GM19324 (cell line): ENCODE measurements around the gene SERPINA1.
"Not testable (repeated sequence)": the region's sequence is repeated elsewhere in the genome, so short reads cannot be mapped to it uniquely, and the experiment has no call there.

Source experiments
- ATAC-seq: cut with Tn5 transposase; IDR thresholded peaks from one replicate; pipeline ENCODE4 v1.9.1; 2021; ENCODE audit warnings: mild to moderate bottlenecking, moderate library complexity; ENCODE audit not compliant: unreplicated experiment, low FRiP score

SERPINA1 gene

DNA sequence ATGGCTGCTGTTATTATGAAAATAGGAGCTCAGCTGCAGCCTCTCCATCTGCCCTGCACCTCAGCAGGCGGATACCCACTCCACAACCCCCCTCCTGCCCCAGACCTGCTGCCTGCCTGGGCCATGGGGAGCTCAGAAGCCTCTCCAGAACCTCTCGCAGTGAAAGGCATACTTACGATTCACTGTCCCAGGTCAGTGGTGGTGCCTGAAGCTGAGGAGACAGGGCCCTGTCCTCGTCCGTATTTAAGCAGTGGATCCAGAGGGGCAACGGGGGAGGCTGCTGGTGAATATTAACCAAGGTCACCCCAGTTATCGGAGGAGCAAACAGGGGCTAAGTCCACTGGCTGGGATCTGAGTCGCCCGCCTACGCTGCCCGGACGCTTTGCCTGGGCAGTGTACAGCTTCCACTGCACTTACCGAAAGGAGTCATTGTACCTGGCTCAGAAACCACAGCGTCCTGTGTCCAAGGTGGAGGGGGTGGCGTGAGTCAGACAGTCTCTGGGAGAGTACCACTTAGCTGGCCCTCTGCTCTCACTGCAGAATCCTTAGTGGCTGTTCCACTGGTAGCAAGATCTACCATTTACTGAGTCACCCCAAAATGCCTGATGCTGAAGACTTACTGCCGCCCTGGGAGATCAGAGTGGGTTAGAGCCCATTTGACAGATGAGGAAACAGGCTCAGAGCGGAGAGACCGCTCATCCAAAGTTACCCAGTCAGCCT is at the start of gene SERPINA1:
TSS of gene SERPINA1 (minus strand) at position 219 of the 720 bp plus-strand sequence. CDS start 5,365 bp downstream, outside the sequence.
- ATAC-seq, result no peak

DNA sequence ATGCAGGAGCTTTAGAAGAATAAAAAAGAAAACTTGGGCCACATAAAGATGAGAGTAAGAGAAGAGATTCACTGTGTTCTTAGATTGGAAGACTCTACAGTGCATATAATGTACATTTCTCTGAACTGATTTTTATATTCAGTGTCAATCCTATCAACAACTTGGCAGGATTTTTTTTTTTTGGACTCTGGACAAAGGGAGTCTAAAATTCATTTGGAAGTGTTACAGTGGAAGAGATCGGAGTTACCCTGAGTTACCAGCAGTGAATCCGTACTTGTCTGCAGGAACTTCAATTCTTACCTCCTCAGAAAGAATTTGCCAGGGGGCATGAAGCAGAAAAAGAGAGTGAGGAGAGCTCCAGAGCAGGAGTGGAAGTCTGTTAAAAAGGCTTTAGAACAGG is 40.2 kb upstream of the SERPINA1 start:
- ATAC-seq, result no peak

DNA sequence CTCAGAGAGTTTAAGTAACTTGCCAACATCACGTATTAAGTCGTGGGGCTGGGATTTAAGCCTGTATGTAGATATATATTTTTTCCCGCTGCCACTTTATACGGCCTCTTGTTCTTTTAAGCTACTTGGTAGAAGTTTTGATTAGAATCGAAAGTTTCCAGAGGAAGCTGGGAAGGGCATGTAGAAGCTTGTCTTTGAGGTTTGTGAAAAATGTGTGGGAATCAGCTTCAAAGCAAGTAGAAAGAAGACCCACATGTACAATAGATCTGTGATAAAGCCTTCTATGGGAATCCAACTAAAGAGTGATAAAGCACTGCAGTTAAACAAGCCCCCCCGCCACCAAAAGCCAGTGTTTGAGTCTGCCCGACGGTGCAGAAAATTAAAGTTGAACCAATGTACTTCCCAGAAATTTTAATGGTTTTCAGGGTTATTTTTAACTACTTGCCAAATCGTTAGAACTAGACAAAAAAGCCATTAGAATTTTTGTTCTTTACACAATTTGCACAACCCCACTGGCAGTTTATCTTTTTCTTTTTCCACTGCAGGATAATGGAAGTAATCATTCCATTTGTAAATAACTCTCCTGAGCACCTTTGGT is 38.7 kb upstream of the SERPINA1 start:
- ATAC-seq, result no peak

DNA sequence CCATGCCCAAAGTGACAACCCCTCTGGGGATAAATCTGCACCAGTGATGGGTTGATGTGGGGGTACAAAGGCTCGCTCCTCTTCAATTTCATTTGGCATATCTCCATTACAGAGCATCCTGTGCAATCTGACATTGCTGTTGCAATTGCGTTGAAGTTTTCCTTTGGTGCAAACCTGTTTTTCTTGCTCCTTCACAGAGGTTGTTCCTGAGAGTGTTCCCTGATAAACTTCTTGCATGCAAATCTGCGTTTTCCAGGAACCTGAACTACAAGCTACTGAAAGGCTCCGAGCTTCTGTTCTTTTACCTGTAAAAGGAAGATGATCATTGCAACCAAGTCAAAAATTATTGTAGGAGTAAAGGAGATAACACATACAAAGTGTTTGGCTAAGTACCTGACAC is 38.1 kb upstream of the SERPINA1 start:
- no peak for ATAC-seq

DNA sequence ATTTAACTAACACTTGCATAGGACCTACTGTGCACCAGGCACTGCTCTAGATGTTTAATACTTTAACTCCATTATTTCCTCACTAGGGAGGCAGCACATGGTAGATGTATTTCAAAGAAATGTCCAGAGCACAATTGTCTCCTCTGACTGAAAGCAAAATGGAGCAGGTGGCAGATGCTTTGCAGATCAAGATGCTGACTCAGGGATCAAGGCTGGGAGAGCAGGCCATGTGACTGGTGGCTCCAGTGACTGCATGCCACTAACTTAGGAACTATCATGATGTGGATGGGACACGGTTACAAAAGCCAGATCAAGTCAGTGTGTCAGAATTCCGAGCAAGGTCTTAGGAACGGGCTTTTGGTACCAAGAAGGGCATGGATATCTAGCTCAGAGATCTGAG is 36.0 kb upstream of the SERPINA1 start:
- no peak for ATAC-seq

DNA sequence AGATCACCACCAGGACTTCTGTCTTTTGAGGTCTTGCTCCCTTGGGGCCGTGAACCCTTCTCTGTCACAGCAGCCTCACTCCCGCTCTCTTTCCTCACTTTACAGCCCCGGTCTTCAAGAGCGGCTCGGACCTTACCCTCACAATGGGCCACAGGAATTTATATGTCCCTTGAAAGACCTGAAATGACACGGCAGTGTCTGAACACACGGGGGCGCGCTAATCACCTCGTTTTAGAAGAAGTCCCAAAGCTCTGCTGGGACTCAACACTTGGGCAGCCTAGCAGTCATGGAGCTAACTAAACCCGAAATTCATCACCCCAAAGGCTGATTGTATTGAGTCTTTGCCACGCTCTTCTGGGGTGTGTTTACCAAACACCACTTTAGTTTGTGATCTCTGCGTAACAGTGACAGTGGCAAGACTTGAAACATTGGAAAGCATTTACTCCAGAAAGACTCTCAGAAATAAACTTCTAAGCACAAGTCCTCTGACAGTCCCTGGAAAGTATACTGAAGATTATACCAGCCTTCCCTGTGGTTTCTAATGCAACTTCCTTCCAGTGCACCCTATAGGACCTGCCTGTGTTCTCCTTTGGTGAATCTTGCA is 35.2 kb upstream of the SERPINA1 start:
- no peak for ATAC-seq

DNA sequence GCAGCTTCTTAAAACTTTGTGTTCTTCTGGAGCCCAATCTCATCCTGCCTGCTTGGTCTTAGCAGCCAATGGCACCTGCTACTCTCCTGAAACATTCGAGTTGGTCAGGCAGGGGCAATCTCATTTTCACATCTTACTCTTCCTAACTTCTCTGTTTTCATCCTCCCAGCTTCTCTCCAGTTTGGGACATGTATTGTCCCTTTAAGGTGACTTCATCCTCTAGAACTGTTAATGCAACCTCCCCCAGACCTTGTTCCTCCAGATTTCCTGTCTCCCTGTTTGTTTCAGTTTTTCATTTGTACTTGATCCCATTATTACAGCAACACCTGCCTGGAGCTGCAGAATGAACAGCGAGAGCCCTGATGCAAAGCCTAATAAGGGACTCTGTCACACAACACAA is 32.9 kb upstream of the SERPINA1 start:
- ATAC-seq, result no peak

DNA sequence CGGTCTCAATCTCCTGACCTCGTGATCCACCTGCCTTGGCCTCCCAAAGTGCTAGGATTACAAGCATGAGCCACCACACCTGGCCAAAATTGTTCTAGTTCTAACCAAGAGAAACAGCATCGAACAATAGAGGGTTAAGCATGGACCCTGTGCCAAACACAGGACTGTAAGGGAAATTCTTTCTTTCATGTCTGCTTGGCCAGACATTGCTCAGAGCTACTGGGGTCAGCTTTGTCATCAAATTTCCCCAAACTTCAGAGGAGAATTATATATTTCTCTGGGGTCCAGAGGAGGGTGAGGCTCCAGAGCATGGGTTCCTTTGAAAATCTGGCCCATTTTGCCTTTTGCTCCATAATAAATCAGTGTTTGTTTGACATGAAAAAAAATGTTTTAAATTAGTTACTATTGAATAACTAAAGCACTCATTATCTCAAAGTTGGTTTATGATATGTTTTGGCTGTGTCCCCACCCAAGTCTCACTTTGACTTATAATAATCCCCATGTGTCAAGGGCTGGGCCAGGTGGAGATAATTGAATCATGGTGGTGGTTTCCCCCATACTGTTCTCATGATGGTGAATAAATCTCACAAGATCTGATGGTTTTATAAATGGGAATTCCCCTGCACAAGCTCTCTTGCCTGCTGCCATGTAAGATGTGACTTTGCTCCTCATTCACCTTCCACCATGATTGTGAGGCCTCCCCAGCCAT is 29.2 kb upstream of the SERPINA1 start:
- ATAC-seq, result not testable (repeated sequence)

DNA sequence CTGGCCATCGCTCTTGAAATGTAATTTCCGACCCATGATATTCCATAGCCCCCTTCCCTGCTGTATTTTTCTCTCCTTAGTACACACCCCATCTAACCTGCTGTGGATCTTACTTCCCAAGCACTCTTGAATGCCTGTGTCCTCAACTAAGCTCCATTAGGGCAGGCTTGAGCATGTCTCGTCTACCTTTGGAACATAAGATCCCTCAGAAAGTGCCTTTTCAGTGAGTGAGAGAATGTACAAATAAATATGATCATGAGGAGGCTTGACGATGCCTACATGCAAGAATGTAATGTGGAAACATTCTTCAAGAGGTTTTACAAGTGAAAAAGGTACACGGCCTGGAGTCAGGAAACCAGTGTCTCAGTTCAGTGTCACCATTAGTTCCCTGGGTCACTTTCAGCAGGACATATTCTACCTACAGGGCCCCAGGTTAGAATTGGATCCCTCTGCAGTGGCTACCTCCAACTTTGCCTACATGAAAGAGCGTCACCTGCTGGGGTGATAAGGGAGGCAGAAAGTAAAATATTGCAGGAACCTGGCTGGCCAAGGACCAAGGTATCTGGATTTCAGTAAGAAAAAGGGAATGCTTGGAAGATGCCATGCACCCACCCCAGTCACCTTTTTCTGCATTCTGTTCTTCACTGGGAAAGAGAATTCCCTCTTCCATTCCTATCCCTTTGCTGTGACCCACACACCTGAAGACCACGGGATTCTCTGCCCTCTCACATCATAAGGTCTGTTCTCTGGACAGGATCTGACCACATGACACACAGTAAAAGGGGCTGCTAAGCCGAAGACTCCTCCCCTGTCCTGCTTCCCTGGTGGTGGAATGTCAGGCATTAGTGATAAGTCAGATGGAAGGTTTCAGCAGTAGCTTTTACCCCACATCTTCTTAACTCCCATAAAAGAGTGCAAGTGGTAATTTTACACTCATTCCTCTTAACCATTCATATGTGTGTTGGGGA is 24.6 kb upstream of the SERPINA1 start:
- ATAC-seq, result no peak

DNA sequence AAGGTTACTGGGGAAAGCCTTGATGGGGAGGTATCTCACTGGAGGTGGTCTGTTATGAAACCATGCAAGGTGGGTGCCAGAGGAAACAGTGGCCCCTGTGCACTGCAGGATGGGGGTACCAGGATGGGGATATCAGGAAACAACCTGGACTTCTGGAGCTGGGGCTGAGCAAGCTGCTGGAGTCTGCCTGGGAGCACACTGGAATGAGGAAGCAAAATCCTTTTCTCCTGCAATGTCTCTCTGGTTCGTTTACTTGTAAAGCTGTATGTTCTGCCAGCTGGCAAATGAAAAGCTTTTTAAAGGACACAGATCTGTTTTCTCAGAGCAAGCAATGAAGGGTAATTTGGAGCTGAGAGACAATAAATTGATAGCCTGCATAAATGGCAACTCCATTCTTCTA is 23.2 kb upstream of the SERPINA1 start:
- no peak for ATAC-seq

DNA sequence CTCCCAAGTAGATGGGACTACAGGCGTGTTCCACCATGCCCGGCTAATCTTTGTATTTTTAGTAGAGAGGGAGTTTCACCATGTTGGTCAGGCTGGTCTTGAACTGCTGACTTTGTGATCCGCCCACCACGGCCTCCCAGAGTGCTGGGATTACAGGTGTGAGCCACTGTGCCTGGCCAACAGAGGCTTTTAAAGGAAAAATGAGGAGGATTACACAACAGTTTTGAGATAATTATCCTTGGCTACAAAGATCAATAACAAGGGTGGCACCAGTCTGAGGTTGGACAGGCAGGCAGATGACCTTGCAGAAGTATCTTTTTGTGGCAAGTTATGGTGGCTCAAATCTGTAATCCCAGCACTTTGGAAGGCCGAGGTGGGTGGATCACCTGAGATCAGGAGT is 21.0 kb upstream of the SERPINA1 start:
- not testable (repeated sequence) for ATAC-seq

DNA sequence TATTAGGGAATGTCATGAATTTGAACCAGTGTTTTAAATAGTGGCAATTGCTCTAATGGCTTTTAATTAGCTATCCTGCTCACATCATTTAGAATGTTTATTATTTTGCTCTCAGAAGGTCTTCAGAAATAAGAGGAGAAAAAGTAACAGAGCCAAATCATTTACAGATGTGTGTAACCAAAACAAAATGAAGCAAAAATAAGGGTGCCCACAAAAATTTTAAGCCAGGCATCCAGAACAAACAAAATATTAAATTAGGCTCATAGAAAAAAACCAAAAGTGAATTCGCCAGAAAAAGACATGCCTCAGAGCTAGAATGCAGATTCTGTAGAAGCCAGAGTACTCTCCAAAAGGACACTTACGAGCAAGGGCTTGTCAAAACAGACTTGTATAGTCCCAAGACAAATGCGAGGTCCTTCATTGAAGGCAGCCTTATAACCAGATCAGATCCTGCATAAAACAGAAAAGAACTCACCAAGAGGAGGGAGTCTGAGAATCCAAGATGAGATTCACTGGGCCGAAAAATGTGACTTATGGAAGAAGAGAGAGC is 20.2 kb upstream of the SERPINA1 start:
- ATAC-seq, result no peak

DNA sequence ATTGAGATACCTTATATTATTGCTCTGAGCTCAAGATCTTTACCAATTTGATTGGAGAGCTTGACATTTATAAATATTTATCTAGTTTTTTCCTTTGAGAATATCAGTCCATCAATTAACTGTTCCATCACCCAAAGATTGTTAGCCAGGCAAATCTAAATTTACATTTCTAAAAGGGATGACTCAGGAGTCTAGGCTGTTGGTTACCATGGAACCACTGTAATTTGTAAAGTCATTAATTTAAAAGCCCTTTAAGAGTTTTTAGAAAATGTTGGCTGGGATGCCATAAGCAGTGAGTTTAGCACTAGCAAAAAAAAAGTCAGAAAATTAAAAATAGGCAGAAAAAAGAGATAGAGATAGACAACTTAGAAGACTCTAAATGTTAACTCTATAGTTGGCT is 19.5 kb upstream of the SERPINA1 start:
- no peak for ATAC-seq

DNA sequence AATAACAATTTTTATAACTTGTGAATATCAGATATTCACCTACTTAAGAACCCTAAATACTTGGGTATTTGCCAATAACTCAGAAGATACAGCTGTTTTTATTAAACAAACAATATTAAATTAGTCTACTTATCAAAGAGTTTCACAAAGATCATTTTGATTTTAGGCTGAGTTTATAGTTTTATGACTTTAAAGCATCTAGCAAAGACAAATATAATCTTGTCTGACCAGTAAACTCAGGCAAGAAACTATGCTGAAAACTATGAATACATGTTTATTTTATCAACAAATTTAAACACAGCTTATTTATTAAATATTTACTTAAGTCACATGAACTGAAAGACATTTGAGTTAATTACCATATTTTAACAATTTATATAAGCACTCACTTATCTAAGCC is 18.5 kb upstream of the SERPINA1 start:
- no peak for ATAC-seq

DNA sequence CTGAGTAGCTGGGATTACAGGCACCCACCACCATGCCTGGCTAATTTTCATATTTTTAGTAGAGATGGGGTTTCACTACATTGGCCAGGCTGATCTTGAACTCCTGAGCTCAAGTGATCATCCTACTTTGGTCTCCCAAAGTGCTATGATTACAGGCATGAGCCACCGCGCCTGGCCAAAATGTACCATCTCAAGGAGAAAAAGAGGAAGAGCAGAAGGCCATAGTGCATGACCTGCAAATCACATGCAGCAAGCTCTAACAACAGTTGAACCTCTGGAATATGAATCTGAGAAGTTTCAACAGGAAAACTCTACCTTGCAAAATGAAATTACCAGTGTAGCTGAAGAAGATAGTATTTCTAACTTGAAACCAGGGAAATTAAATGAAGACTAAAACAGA is 17.1 kb upstream of the SERPINA1 start:
- ATAC-seq, result no peak

DNA sequence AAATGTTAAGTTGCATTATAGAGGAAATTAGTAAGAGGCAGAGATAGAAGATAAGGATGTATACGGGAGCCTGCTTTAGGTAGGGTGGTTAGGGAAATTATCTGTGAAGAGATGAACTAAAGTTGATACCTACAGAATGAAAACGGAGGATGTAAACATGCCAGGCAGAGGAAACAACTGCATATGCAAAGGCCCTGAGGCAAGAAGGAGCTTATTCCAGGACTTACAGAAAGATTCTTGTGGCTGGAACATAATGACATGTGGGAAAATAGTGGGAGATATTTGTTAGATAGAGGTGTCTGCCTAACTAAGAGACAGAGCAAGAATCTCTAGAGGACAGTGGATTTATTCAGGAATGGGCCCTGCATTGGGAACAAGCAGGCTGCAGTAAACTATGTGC is 16.2 kb upstream of the SERPINA1 start:
- ATAC-seq, result no peak

DNA sequence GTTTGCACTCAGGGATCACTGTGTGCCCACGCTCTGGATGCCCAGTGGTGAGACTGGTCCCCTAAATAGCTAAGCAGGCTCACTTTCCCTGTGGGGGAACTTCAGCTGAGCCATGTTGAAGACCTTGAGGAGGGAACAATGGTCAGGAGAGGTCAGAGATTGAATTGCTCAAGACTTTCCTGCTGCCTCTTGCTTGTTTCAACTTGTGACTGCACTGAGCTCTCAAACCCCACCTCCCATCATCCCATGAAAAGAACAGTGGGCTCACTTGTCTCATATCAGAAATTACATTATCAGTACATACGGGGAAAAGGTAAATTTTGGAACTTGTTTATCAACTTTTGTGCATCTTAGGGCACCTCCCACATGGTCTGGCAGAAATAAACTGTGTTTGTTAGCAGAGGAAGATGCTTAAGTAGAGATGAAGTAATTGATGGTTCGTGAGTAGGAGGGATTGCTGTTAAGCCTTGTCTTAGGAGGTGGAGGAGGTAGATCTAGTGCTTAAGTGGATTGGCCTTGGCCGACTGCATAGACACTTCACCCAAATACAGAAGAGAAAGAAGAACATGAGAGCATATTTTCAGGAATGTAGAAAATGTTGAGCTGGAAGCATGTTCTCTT is 15.0 kb upstream of the SERPINA1 start:
- ATAC-seq, result no peak

DNA sequence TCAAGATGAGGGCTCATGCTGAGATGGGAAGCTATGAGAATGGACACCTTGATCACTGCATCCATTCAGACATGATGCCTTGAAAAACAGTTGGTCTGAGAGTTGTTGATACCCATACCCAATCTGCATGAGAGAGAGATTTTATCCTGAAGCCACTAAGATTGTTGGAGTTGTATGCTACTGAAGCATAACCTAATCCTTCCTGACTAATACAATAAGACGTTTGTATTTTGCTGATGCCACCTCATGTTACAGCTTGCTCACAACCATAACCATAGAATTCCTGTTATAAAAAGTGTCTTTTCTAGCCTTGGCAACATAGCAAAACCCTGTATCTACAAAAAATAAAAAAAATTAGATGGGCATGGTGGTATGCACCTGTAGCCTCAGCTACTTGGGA is 12.7 kb upstream of the SERPINA1 start:
- ATAC-seq, result no peak

DNA sequence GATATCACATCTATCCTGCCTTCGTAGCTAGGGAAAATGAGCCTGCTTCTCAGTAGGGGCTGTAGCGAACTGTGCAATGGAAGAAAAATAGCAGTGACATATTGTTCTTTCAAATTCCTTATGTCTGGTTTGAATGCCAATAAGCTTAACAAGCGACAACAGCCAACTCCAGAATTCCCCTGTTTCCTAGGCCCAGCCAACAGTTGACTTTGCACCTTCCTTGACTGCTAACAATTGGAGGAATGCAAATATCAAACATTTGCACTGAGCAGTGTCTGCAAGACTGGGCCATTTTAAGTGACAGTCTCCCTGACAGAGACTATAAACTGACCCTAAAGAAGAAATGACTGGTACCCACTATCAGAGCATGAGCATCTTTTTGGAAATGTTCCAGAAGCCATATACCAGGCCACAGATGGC is 12.0 kb upstream of the SERPINA1 start:
- no peak for ATAC-seq
